K562 (cell line): ENCODE results near the gene ST6GALNAC2. TPM values are rescaled to one million over a fixed set of nuclear protein-coding genes. Genes with fewer than 3 reads are reported as not detected.

ENCODE experiments used
- ATAC-seq: fragments of 200-7000 bp; cut with Tn5 transposase; 3 replicates; pipeline ENCODE4 v1.9.1; 2020; ENCODE audit warnings: moderate library complexity
- BruUV-seq: library from RNA; stranded (reverse); fragments of 400-500 nt; replicated peaks from 2 replicates; lab custom pipeline; 2021; lab: Mats Ljungman, UMichigan
- CTCF ChIA-PET: fragments of 300-600 bp; formaldehyde crosslinking; extraction: SDS; loops from one replicate; lab custom pipeline; 2021; ENCODE audit warnings: low intra/inter-chr PET ratio; lab: Yijun Ruan, JAX
- POLR2A ChIA-PET: fragments of 300-600, 350-650 bp; sonication (Branson Sonifier 250); formaldehyde crosslinking; extraction: SDS; loops from one replicate; lab custom pipeline; 2021; ENCODE audit warnings: antibody characterized with exemption, inconsistent platforms; lab: Yijun Ruan, JAX
- DNase-seq, 4 experiments: peaks; one replicate each; pipeline versions ENCODE4 v3.0.0 to v3.0.0-alpha.2; 2011 to 2018; ENCODE audit warnings: low spot score in 3 of 4, mixed read lengths in 3 of 4; ENCODE audit errors: extremely low read depth in 1 of 4
- FAIRE-seq: peaks from 2 replicates; lab custom pipeline; 2011; peaks lifted over from hg19 to GRCh38; lab: Jason Lieb, UNC
- H2AFZ ChIP-seq: 2 replicates; pipeline ENCODE4 v1.6.0; 2011; ENCODE audit warnings: low read depth, low read length, control low read depth, inconsistent platforms
- H3K27ac ChIP-seq: fragments of 200-600 bp; 3 replicates; pipeline ENCODE4 v1.8.0; 2011; ENCODE audit warnings: low read depth, mild to moderate bottlenecking, control low read depth, inconsistent platforms, low read length, moderate library complexity, mixed read lengths; ENCODE audit errors: extremely low read depth
- H3K27me3 ChIP-seq, 2 experiments: fragments of 300-600 bp in 1 of 2; 2 replicates in 1 of 2; 3 replicates in 1 of 2; pipeline versions ENCODE4 v1.6.0 to v1.8.0; 2011; ENCODE audit warnings: inconsistent platforms in 2 of 2, low read length in 2 of 2, mild to moderate bottlenecking in 1 of 2, mixed read lengths in 1 of 2, moderate library complexity in 1 of 2; ENCODE audit not compliant: control insufficient read depth in 2 of 2, insufficient read depth in 2 of 2
- H3K36me3 ChIP-seq: fragments of 300-600 bp; 3 replicates; pipeline ENCODE4 v1.8.0; 2011; ENCODE audit warnings: mild to moderate bottlenecking, low read length, inconsistent platforms; ENCODE audit not compliant: control insufficient read depth, insufficient read depth
- H3K4me1 ChIP-seq, 2 experiments: fragments of 200-600 bp in 1 of 2; replicated peaks in 1 of 2; 2 replicates in 1 of 2; 3 replicates in 1 of 2; pipeline versions ENCODE4 v1.5.1 to v1.8.0; 2011; ENCODE audit warnings: inconsistent platforms in 2 of 2, low read length in 2 of 2, mild to moderate bottlenecking in 1 of 2, mixed read lengths in 1 of 2, moderate library complexity in 1 of 2; ENCODE audit not compliant: control insufficient read depth in 2 of 2, insufficient read depth in 2 of 2
- H3K4me2 ChIP-seq: 2 replicates; pipeline ENCODE4 v1.6.1; 2011; ENCODE audit warnings: low read length, control low read depth, inconsistent platforms, mixed read lengths; ENCODE audit not compliant: insufficient read depth
- H3K4me3 ChIP-seq: fragments of 200-600 bp; sonication (generic), shearing (Covaris generic); 2 replicates; pipeline ENCODE4 v1.5.1; 2016; ENCODE audit warnings: control low read depth, inconsistent platforms
- H3K79me2 ChIP-seq: fragments of 200-600 bp; 3 replicates; pipeline ENCODE4 v1.8.0; 2011; ENCODE audit warnings: low read length, inconsistent platforms; ENCODE audit not compliant: control insufficient read depth, insufficient read depth
- H3K9ac ChIP-seq, 2 experiments: 2 replicates each; pipeline versions ENCODE4 v1.6.0 to v1.6.1; 2011; ENCODE audit warnings: low read depth in 2 of 2, low read length in 2 of 2, control low read depth in 1 of 2, inconsistent platforms in 1 of 2, mild to moderate bottlenecking in 1 of 2, mixed read lengths in 1 of 2; ENCODE audit not compliant: insufficient read depth in 1 of 2
- H3K9me1 ChIP-seq: one replicate; pipeline ENCODE4 v1.6.0; 2011; ENCODE audit warnings: inconsistent platforms, mild to moderate bottlenecking, low read length, moderate library complexity; ENCODE audit not compliant: control insufficient read depth, insufficient read depth
- H3K9me3 ChIP-seq: replicated peaks from 2 replicates; pipeline ENCODE4 v1.5.1; 2011; ENCODE audit warnings: low read depth, low read length, inconsistent platforms; ENCODE audit not compliant: control insufficient read depth, insufficient read depth
- H4K20me1 ChIP-seq: replicated peaks from 2 replicates; pipeline ENCODE4 v1.6.1; 2011; ENCODE audit warnings: low read length, inconsistent platforms, mixed read lengths; ENCODE audit not compliant: control insufficient read depth, insufficient read depth
- NFIX ChIP-seq: fragments of 250-450 bp; sonication (Bioruptor Pico); IDR thresholded peaks from 2 replicates; pipeline ENCODE4 v1.4.0; 2020; ENCODE audit warnings: low read depth, mild to moderate bottlenecking, moderate library complexity
- PRDM10 ChIP-seq: fragments of 450-650 bp; IDR thresholded peaks from 2 replicates; pipeline ENCODE4 v1.6.1; 2018; ENCODE audit not compliant: partially characterized antibody
- PTRF ChIP-seq: fragments of 450-650 bp; IDR thresholded peaks from 2 replicates; pipeline ENCODE4 v1.6.1; 2016; ENCODE audit warnings: mild to moderate bottlenecking, missing genetic modification characterization, missing compliant biosample characterization
- RBM22 ChIP-seq: fragments of 200-400 bp; formaldehyde crosslinking; IDR thresholded peaks from 2 replicates; pipeline ENCODE4 v1.6.1; 2018; ENCODE audit warnings: low read length, low read depth; ENCODE audit not compliant: poor library complexity, severe bottlenecking
- SMAD4 ChIP-seq: fragments of 250-450 bp; sonication (Bioruptor Pico); conservative IDR thresholded peaks from 2 replicates; pipeline ENCODE4 v1.8.0; 2021; ENCODE audit warnings: inconsistent platforms, mild to moderate bottlenecking, moderate library complexity
- ZNF586 ChIP-seq: fragments of 450-650 bp; formaldehyde crosslinking; conservative IDR thresholded peaks from 2 replicates; pipeline ENCODE4 v1.4.0; 2020; ENCODE audit warnings: mild to moderate bottlenecking, moderate library complexity
- WGBS: fragments of 100-300 bp; shearing (Covaris generic); methylation state at CpG from one replicate; pipeline ENCODE4 v1.1.6; 2016; ENCODE audit warnings: low coverage, mixed read lengths; ENCODE audit not compliant: insufficient coverage; ENCODE audit errors: missing lambda C conversion rate; 5-methylcytosine and 5-hydroxymethylcytosine counted together
- in situ Hi-C: fragments of 300-500 bp; cut with MboI; formaldehyde crosslinking; loops from 4 replicates; pipeline ENCODE4 v1.15.0; 2018; ENCODE audit warnings: inconsistent platforms, mixed read lengths
- intact Hi-C: fragments of 100-400 bp; cut with micrococcal nuclease; formaldehyde crosslinking; loops from 2 replicates; pipeline ENCODE4 v1.14.2; 2022
- polyA plus RNA-seq, 8 experiments: library from polyadenylated mRNA; depleted of rRNA in 4 of 8; stranded (reverse) in 5 of 8; unstranded in 3 of 8; fragments of >200 nt; fragmentation: Nextera tagmentation in 2 of 8; fragmentation: Illumina TruSeq in 1 of 8; extraction: Ambion mirVana in 2 of 8; extraction: Trizol in 1 of 8; gene quantifications; 2 replicates each; pipeline versions ENCODE4 v1.2.1 to v1.2.3, GENCODE V29; 2011 to 2014; ENCODE audit warnings: inconsistent platforms in 1 of 8, missing spikeins in 1 of 8
- total RNA-seq, 7 experiments: library from RNA; depleted of rRNA in 6 of 7; stranded (reverse); fragments of >200 nt in 6 of 7; fragmentation: Illumina TruSeq in 2 of 7; extraction: Trizol in 2 of 7; gene quantifications; 2 replicates each; pipeline versions ENCODE4 v1.2.1 to v1.2.3, GENCODE V29; 2011 to 2021; ENCODE audit warnings: low replicate concordance in 1 of 7

ST6GALNAC2 gene
- total and polyA plus RNA-seq, 9 of the 15 experiments (the other 6 are each of a cell fraction or from before 2014, with no cell fraction given), result 0.18 TPM; not detected in 8

- Histone ChIP-seq H3K9ac (no peak overlapping the region), H3K9me1 (no peaks in the 10 kb centered on the region), H3K4me3 (no peak overlapping the region), H3K9me3 (no peaks in the 10 kb centered on the region), H3K79me2 (peaks cover 26% of the 10 kb centered on the region)
- ChIA-PET CTCF (no interaction called here), POLR2A (interaction anchor here (0.7 to 1.7 kb wide), 5 partner anchors 8 to 169 kb away, joined by 3 to 6 read pairs (median 3); no protein-coding TSS in a partner anchor)
- no peak for TF ChIP-seq RBM22
- TF ChIP-seq NFIX (CRISPR knock-in tag), result no peak
- TF ChIP-seq ZNF586 (CRISPR knock-in tag), result no peak
- TF ChIP-seq PTRF (tag), result no peak
- no peak for TF ChIP-seq SMAD4 (CRISPR knock-in tag)
- TF ChIP-seq PRDM10, result peak; percentile 71
- TF ChIP-seq, all 486 proteins: peak for 1
- ATAC-seq (peak; percentile 21), DNase-seq (no peak), FAIRE-seq (peak; percentile 83)
- H4K20me1 ChIP-seq, result peaks cover 5% of the 10 kb centered on the region
- H2AFZ ChIP-seq, result no peak overlapping the region
- intact Hi-C loops (no loop called here), in situ Hi-C loops (no loop called here)
- H3K4me1 ChIP-seq, result peaks cover 5% of the 10 kb centered on the region in 2 experiments; a peak in 3 of 5 replicates
- BruUV-seq, result no TSS peak
- 85% methylated on average over 10 of the region's 10 CpGs for WGBS
- H3K27ac ChIP-seq, result no peak overlapping the region
- peaks cover 71% of the 10 kb centered on the region for H3K36me3 ChIP-seq
- no peak overlapping the region for H3K4me2 ChIP-seq
- H3K27me3 ChIP-seq, result no peaks in the 10 kb centered on the region
Measured at GRCh38 chr17:76631821-76632565, 46.3 kb upstream of the ST6GALNAC2 start.
